K562 (cell line): ENCODE results near the gene PUDP. TPM values are rescaled to one million over a fixed set of nuclear protein-coding genes. Genes with fewer than 3 reads are reported as not detected.

Source experiments
- ARID1B ChIP-seq: fragments of 450-650 bp; IDR thresholded peaks from 2 replicates; pipeline ENCODE4 v1.6.1; 2016; ENCODE audit warnings: antibody characterized with exemption, mild to moderate bottlenecking, inconsistent platforms
- CAMTA2 ChIP-seq: fragments of 250-450 bp; sonication (Bioruptor Pico); conservative IDR thresholded peaks from 2 replicates; pipeline ENCODE4 v1.5.1; 2022
- ETV1 ChIP-seq: fragments of 450-650 bp; conservative IDR thresholded peaks from 2 replicates; pipeline ENCODE4 v1.6.1; 2016; ENCODE audit warnings: missing genetic modification characterization, control low read depth, low read depth, missing compliant biosample characterization
- KDM1A ChIP-seq, 2 experiments: fragments of 450-650 bp; IDR thresholded peaks; 2 replicates each; pipeline ENCODE4 v1.6.1; 2016; ENCODE audit warnings: mild to moderate bottlenecking in 2 of 2
- KLF6 ChIP-seq: fragments of 250-450 bp; sonication (Bioruptor Pico); IDR thresholded peaks from 2 replicates; pipeline ENCODE4 v1.4.0; 2020; ENCODE audit warnings: mild to moderate bottlenecking, moderate library complexity, borderline replicate concordance
- NR2C1 ChIP-seq, 2 experiments: fragments of 450-650 bp; IDR thresholded peaks; 2 replicates each; pipeline ENCODE4 v1.6.1; 2017; ENCODE audit warnings: mild to moderate bottlenecking in 2 of 2, antibody characterized with exemption in 1 of 2, inconsistent platforms in 1 of 2, missing compliant biosample characterization in 1 of 2, missing genetic modification characterization in 1 of 2
- POLR2H ChIP-seq: IDR thresholded peaks from 2 replicates; pipeline ENCODE4 v1.6.1; 2016; ENCODE audit warnings: missing genetic modification characterization, low read depth, mild to moderate bottlenecking, control low read depth, missing compliant biosample characterization, moderate library complexity
- RCOR1 ChIP-seq, 2 experiments: IDR thresholded peaks; 2 replicates each; pipeline ENCODE4 v1.6.1; 2012; ENCODE audit warnings: low read depth in 2 of 2, low read length in 2 of 2, borderline replicate concordance in 1 of 2, improper control_type of control experiment in 1 of 2
- REST ChIP-seq, 2 experiments: fragments of 450-650 bp; formaldehyde crosslinking in 1 of 2; IDR thresholded peaks; 2 replicates each; pipeline versions ENCODE4 v1.4.0 to v1.6.1; 2014 to 2020; ENCODE audit warnings: mild to moderate bottlenecking in 2 of 2, borderline replicate concordance in 1 of 2, low read depth in 1 of 2
- SOX6 ChIP-seq: fragments of 450-650 bp; IDR thresholded peaks from 2 replicates; pipeline ENCODE4 v1.6.1; 2014; ENCODE audit warnings: mild to moderate bottlenecking
- TCF3 ChIP-seq: sonication (generic); formaldehyde crosslinking; IDR thresholded peaks from 2 replicates; pipeline ENCODE4 v1.4.0; 2020; ENCODE audit warnings: mild to moderate bottlenecking, missing genetic modification reagents
- ZBTB17 ChIP-seq: fragments of 450-650 bp; formaldehyde crosslinking; IDR thresholded peaks from 2 replicates; pipeline ENCODE4 v1.4.0; 2020; ENCODE audit warnings: mild to moderate bottlenecking
- ZNF79 ChIP-seq: fragments of 250-450 bp; sonication (Bioruptor Pico); IDR thresholded peaks from 2 replicates; pipeline ENCODE4 v1.4.0; 2020; ENCODE audit warnings: low read depth, mild to moderate bottlenecking, moderate library complexity
- polyA plus RNA-seq, 8 experiments: library from polyadenylated mRNA; depleted of rRNA in 4 of 8; stranded (reverse) in 5 of 8; unstranded in 3 of 8; fragments of >200 nt; fragmentation: Nextera tagmentation in 2 of 8; fragmentation: Illumina TruSeq in 1 of 8; extraction: Ambion mirVana in 2 of 8; extraction: Trizol in 1 of 8; gene quantifications; 2 replicates each; pipeline versions ENCODE4 v1.2.1 to v1.2.3, GENCODE V29; 2011 to 2014; ENCODE audit warnings: inconsistent platforms in 1 of 8, missing spikeins in 1 of 8
- total RNA-seq, 7 experiments: library from RNA; depleted of rRNA in 6 of 7; stranded (reverse); fragments of >200 nt in 6 of 7; fragmentation: Illumina TruSeq in 2 of 7; extraction: Trizol in 2 of 7; gene quantifications; 2 replicates each; pipeline versions ENCODE4 v1.2.1 to v1.2.3, GENCODE V29; 2011 to 2021; ENCODE audit warnings: low replicate concordance in 1 of 7

Gene PUDP
- total and polyA plus RNA-seq, 9 of the 15 experiments (the other 6 are each of a cell fraction or from before 2014, with no cell fraction given): 13.6 to 63.0 (median 29.2) TPM

GRCh38 chrX:7110821-7111276, 37.1 kb downstream of the PUDP start (continued):
- TF ChIP-seq REST (IDR thresholded peaks at IDR 0.05; ENCODE audit: borderline replicate concordance) (no peak), REST (CRISPR knock-in tag; IDR thresholded peaks at IDR 0.05; ENCODE audit: low read depth) (peak; percentile 58; the same call in 1 of the 2 replicates), NR2C1 (IDR thresholded peaks at IDR 0.05) (no peak), NR2C1 (tag; IDR thresholded peaks at IDR 0.05) (0 out of 2 replicates have a peak, but pooled peaks have one; percentile 34), POLR2H (tag) (no peak), ZBTB17 (CRISPR knock-in tag) (0 out of 2 replicates have a peak, but pooled peaks have one; percentile 30), ETV1 (peak; percentile 45; the same call in 1 of the 2 replicates), SOX6 (peak; percentile 69), ARID1B (peak; percentile 23; the same call in 1 of the 2 replicates), ZNF79 (CRISPR knock-in tag) (peak; percentile 64; the same call in 1 of the 2 replicates), RCOR1 (IDR thresholded peaks at IDR 0.05; ENCODE audit: borderline replicate concordance in 1 of 2, low read depth in 2 of 2, low read length in 2 of 2) (peak in 1 of 2 experiments; percentile 20; a peak in 1 of 4 replicates), CAMTA2 (CRISPR knock-in tag) (no peak), KDM1A (IDR thresholded peaks at IDR 0.05) (peak; percentile 74 to 85; a peak in 3 of 4 replicates), KLF6 (peak; percentile 43; the same call in 1 of the 2 replicates), TCF3 (peak; percentile 48)
